Measurements from ENCODE around the gene ATP9A. TPM values are rescaled to one million over a fixed set of nuclear protein-coding genes. Genes with fewer than 3 reads are reported as not detected.

The ATP9A gene
- total and polyA plus RNA-seq, 2 of the 8 experiments (the other 6 are each of a cell fraction or from before 2014, with no cell fraction given): 5.0 to 6.4 TPM

- TF ChIP-seq, protein P1, sequence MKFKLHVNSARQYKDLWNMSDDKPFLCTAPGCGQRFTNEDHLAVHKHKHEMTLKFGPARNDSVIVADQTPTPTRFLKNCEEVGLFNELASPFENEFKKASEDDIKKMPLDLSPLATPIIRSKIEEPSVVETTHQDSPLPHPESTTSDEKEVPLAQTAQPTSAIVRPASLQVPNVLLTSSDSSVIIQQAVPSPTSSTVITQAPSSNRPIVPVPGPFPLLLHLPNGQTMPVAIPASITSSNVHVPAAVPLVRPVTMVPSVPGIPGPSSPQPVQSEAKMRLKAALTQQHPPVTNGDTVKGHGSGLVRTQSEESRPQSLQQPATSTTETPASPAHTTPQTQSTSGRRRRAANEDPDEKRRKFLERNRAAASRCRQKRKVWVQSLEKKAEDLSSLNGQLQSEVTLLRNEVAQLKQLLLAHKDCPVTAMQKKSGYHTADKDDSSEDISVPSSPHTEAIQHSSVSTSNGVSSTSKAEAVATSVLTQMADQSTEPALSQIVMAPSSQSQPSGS (IDR thresholded peaks at IDR 0.05; ENCODE audit: low read length): no peak
- TF ChIP-seq, protein P2, sequence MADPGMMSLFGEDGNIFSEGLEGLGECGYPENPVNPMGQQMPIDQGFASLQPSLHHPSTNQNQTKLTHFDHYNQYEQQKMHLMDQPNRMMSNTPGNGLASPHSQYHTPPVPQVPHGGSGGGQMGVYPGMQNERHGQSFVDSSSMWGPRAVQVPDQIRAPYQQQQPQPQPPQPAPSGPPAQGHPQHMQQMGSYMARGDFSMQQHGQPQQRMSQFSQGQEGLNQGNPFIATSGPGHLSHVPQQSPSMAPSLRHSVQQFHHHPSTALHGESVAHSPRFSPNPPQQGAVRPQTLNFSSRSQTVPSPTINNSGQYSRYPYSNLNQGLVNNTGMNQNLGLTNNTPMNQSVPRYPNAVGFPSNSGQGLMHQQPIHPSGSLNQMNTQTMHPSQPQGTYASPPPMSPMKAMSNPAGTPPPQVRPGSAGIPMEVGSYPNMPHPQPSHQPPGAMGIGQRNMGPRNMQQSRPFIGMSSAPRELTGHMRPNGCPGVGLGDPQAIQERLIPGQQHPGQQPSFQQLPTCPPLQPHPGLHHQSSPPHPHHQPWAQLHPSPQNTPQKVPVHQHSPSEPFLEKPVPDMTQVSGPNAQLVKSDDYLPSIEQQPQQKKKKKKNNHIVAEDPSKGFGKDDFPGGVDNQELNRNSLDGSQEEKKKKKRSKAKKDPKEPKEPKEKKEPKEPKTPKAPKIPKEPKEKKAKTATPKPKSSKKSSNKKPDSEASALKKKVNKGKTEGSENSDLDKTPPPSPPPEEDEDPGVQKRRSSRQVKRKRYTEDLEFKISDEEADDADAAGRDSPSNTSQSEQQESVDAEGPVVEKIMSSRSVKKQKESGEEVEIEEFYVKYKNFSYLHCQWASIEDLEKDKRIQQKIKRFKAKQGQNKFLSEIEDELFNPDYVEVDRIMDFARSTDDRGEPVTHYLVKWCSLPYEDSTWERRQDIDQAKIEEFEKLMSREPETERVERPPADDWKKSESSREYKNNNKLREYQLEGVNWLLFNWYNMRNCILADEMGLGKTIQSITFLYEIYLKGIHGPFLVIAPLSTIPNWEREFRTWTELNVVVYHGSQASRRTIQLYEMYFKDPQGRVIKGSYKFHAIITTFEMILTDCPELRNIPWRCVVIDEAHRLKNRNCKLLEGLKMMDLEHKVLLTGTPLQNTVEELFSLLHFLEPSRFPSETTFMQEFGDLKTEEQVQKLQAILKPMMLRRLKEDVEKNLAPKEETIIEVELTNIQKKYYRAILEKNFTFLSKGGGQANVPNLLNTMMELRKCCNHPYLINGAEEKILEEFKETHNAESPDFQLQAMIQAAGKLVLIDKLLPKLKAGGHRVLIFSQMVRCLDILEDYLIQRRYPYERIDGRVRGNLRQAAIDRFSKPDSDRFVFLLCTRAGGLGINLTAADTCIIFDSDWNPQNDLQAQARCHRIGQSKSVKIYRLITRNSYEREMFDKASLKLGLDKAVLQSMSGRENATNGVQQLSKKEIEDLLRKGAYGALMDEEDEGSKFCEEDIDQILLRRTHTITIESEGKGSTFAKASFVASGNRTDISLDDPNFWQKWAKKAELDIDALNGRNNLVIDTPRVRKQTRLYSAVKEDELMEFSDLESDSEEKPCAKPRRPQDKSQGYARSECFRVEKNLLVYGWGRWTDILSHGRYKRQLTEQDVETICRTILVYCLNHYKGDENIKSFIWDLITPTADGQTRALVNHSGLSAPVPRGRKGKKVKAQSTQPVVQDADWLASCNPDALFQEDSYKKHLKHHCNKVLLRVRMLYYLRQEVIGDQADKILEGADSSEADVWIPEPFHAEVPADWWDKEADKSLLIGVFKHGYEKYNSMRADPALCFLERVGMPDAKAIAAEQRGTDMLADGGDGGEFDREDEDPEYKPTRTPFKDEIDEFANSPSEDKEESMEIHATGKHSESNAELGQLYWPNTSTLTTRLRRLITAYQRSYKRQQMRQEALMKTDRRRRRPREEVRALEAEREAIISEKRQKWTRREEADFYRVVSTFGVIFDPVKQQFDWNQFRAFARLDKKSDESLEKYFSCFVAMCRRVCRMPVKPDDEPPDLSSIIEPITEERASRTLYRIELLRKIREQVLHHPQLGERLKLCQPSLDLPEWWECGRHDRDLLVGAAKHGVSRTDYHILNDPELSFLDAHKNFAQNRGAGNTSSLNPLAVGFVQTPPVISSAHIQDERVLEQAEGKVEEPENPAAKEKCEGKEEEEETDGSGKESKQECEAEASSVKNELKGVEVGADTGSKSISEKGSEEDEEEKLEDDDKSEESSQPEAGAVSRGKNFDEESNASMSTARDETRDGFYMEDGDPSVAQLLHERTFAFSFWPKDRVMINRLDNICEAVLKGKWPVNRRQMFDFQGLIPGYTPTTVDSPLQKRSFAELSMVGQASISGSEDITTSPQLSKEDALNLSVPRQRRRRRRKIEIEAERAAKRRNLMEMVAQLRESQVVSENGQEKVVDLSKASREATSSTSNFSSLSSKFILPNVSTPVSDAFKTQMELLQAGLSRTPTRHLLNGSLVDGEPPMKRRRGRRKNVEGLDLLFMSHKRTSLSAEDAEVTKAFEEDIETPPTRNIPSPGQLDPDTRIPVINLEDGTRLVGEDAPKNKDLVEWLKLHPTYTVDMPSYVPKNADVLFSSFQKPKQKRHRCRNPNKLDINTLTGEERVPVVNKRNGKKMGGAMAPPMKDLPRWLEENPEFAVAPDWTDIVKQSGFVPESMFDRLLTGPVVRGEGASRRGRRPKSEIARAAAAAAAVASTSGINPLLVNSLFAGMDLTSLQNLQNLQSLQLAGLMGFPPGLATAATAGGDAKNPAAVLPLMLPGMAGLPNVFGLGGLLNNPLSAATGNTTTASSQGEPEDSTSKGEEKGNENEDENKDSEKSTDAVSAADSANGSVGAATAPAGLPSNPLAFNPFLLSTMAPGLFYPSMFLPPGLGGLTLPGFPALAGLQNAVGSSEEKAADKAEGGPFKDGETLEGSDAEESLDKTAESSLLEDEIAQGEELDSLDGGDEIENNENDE (IDR thresholded peaks at IDR 0.05; ENCODE audit: insufficient replicate concordance, low read length): no peak
These were observed 183.5 kb downstream of the ATP9A start (continued) for GRCh38 chr20:51584737-51585136.

All from H1 (cell line).